GM10266 (cell line): ENCODE data around the gene CDCP1.

Experiments used
- DNase-seq: peaks from one replicate; pipeline ENCODE4 v3.0.0; 2012; ENCODE audit errors: extremely low spot score
- TF ChIP-seq, protein P1 (sequence below): IDR thresholded peaks from 2 replicates; pipeline ENCODE4 v1.5.1; 2012; ENCODE audit warnings: mild to moderate bottlenecking, low read depth; ENCODE audit not compliant: control insufficient read depth, insufficient read depth; ENCODE audit errors: missing control alignments

The CDCP1 gene

DNA sequence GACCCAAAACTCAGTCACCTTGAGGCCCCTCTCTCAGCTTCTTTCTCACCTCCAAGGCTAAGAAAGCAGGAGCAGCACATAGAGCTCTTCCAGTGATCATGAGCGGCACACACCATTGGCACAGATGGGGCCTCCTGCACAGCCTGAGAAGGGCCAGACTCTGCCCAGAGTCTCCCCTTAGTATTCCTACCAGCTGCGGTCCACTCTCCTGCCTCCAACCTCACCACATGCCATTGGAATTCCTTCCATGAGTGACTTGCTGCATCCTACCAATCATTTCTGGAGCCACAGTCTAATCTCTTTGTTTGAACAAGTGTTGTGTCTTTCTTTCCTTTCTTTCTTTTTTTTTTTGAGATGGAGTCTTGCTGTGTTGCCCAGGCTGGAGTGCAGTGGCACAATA is 39.3 kb downstream of the CDCP1 start:
- TF ChIP-seq, protein P1, sequence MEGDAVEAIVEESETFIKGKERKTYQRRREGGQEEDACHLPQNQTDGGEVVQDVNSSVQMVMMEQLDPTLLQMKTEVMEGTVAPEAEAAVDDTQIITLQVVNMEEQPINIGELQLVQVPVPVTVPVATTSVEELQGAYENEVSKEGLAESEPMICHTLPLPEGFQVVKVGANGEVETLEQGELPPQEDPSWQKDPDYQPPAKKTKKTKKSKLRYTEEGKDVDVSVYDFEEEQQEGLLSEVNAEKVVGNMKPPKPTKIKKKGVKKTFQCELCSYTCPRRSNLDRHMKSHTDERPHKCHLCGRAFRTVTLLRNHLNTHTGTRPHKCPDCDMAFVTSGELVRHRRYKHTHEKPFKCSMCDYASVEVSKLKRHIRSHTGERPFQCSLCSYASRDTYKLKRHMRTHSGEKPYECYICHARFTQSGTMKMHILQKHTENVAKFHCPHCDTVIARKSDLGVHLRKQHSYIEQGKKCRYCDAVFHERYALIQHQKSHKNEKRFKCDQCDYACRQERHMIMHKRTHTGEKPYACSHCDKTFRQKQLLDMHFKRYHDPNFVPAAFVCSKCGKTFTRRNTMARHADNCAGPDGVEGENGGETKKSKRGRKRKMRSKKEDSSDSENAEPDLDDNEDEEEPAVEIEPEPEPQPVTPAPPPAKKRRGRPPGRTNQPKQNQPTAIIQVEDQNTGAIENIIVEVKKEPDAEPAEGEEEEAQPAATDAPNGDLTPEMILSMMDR = no peak

DNA sequence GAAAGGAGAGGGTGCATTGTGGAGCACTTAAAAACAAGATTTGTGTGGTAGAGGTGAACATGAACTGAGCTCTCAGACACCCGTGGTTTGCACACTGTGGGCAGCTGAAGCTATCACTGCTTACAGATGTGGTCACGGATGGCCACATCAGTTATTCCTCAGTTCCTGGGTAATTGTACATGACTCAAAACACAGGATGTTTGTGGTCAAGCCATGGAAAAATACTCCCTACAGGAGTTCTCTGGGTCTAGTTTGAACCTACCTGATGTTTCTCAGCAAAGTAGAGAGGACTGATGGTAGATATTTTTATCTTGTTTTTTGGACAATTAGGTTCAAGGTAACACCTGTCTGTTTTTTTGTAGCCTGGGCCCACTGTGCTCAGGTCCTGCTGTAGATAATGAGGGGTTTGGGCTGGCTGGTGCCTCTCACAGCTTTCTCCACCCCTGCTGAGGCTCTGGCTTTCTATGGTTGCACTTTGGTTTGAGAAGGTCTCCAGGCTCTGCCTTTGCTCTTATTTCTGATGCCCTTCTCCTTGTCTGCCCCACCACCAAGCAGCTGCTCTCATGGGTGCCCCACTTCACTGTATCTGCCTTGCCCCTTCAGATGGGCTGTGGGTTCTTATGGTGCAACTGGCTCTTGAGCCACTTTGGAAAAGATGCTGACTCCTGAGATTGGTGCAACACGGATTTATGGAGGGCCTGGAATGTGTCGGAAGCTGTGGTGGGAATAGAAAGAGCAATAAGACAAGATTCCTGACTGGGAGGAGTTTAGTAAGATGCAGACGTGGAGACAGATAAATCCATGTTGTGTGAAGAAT is 40.1 kb downstream of the CDCP1 start:
- no peak for DNase-seq
- TF ChIP-seq, protein P1 = no peak

More for the DNA sequence above, 39.3 kb downstream of the CDCP1 start:
- DNase-seq = no peak

- no peak for DNase-seq
- TF ChIP-seq, protein P1 = no peak
Observed at GRCh38 chr3:45104715-45105711, 41.2 kb downstream of the CDCP1 start.

DNA sequence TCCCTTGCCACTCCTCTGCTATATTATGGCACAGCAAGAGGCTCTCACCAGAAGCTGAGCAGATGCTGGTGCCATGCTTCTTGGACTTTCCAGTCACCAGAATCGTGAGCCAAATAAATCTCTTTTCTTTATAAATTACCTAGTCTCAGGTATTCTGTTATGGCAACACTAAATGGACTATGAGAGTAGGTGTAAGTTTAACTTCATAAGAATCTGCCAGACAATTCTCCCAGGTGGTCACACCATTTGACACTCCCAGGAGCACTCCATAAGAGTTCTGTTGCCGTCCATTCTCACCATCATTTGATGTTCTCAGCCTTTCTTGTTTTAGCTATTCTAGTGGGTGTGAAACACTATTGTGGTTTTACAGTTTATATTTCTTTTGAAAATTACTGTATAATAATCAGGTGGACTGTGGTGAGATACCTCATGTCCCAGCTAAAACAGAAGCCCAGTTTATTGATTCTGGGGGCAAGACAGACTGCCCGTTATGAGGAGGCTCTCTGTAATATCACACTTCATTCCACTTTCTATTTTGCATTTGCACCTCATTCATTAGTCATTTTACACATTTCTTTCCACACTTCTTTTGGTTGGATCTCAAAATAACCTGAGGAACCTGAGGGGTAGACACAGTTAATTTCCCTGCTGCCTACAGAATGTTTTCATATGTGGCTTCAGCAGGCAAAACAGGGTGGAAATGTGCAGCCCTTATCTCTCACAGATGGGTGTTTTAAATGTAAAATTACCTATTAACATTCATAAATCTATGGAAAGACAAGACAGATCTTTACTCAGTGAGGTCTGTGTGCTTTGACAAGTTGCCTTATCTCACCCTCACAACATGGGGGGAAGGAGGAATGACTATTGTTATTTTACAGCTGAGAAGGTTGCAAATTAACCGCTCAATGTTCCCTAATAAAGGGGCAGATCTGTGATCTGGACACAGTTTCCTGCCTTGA is 42.1 kb downstream of the CDCP1 start:
- TF ChIP-seq, protein P1 = no peak
- DNase-seq = no peak

- TF ChIP-seq, protein P1 = no peak
Observed at GRCh38 chr3:45103334-45103733, 42.8 kb downstream of the CDCP1 start.

DNA sequence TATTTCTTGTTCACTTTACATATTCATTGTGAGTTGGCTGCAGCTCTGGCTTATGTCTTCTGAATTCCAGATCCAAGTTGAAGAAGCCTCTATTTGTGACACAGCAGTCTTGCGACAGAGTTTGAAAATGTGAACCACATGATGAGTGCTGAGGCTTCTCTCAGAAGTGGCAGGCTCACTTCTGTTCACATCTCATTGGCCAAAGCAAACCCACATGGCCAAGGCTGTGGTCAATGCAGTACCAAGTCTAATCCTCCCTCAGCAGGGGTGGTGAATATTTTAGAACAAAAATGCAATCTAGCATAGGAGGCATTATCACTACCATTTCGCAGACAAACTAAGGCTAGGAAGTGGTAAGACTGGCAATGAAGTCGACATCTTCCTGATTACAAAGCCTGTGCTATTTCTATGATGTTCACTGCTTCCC is 45.2 kb downstream of the CDCP1 start:
- TF ChIP-seq, protein P1 = no peak

More at GRCh38 chr3:45103334-45103733, 42.8 kb downstream of the CDCP1 start:
- DNase-seq = no peak

More for the DNA sequence above, 45.2 kb downstream of the CDCP1 start:
- no peak for DNase-seq
